ENCODE measurements around the gene APEH.
"Not testable (repeated sequence)": the region's sequence is repeated elsewhere in the genome, so short reads cannot be mapped to it uniquely, and the experiment has no call there.

Gene APEH

DNA sequence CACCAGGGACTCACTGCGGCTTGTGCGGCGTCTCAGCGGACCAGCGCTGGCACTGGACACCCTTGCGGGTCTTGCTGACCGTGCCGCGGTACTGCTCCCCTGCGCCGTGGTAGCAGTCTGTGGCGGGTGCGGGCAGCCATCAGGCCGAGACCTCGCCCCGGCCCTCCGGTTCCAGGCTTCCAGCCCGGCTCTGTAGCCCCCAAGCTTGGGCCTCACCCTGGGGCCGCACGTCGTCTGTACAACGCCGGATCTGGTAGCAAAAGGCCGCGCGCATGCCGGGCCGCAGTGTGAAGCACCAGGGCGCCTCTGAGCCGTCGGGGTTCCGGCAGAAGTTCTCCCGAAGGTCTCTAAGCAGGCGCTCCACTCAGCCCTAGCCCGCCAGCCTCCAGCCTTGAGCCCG, 11.7 kb downstream of the APEH start:
- H3F3A ChIP-seq (ENCODE audit: low read depth); H4K20me1 ChIP-seq (ENCODE audit: insufficient read depth, low read length, poor library complexity, severe bottlenecking); H3K4me3 ChIP-seq (ENCODE audit: low read length, poor library complexity, severe bottlenecking); H3K9ac ChIP-seq (ENCODE audit: low read depth, low read length, poor library complexity, severe bottlenecking); H3K4me1 ChIP-seq (ENCODE audit: insufficient read depth, low read length, poor library complexity, severe bottlenecking); H3K4me2 ChIP-seq (ENCODE audit: low read depth, low read length, poor library complexity, severe bottlenecking); H3K27me3 ChIP-seq (ENCODE audit: insufficient read depth, low read length, poor library complexity, severe bottlenecking); H3K9me2 ChIP-seq (replicated peaks; ENCODE audit: low read depth, low read length); H3K9me3 ChIP-seq (ENCODE audit: insufficient read depth, low read depth, low read length); H2AFZ ChIP-seq (ENCODE audit: low read length): not testable (repeated sequence)
- Histone ChIP-seq H3K36me3 (ENCODE audit: insufficient read depth, low read length) (peaks cover 17% of the 10 kb centered on the region; the same call in 1 of the 2 replicates), H3K79me2 (ENCODE audit: insufficient read depth, low read length) (peaks cover 13% of the 10 kb centered on the region)

DNA sequence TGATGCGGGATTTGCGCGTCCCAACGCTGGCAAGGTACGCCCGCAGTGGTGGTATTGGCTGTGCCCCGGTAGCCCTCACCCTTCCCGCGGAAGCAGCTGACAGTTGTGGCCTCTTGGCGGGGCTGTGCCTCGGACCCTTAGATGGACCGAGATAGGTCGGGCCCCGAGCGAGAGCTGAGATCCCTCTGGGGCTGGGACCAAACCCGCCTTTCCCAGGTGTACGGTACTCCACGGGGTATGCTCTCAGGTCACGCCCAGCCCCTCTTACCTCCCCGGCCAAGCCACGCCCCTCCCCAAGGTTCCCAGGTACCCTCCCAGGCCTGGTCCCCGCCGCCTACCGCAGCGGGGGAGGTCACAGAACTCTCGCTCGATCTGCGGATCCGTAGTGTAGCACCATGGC, 12.2 kb downstream of the APEH start:
- not testable (repeated sequence) for H3K4me3 ChIP-seq (ENCODE audit: low read length, poor library complexity, severe bottlenecking); H3K4me2 ChIP-seq (ENCODE audit: low read depth, low read length, poor library complexity, severe bottlenecking)

DNA sequence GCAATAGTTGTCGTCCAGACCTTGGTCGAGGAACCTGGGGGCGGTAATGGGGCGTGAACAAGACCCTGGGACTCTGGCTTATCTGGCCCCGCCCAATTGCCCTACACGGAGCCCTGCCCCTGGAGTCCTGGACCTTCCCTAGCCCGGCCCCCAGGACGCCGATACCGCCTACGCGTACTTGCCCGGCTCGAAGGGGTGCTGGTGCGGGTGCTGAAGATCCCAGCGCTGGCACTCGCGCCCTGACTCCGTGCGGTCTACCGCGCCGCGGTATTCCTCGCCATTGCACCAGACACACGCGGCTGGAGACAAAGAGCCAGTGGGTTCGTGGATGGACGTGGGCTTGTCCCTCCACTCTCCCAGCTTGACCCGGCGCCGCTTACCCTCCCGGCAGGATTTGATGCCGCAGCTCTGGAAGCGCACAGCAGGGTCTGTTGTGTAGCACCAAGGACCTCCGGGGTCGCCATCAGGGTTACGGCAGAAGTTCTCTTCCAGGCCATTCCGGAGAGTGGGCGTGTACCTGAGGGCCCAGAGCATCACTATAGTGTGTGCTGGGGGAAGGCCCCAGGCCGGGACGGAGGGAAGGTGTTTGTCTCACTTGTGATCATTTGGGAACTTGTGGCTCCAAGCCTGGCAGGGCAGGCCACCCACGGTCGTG, 12.7 kb downstream of the APEH start:
- H3K9me3 ChIP-seq (ENCODE audit: insufficient read depth, low read depth, low read length); H3K27me3 ChIP-seq (ENCODE audit: insufficient read depth, low read length, poor library complexity, severe bottlenecking); H3K9ac ChIP-seq (ENCODE audit: low read depth, low read length, poor library complexity, severe bottlenecking); H3K9me2 ChIP-seq (replicated peaks; ENCODE audit: low read depth, low read length); H3F3A ChIP-seq (ENCODE audit: low read depth); H3K4me3 ChIP-seq (ENCODE audit: low read length, poor library complexity, severe bottlenecking); H3K4me1 ChIP-seq (ENCODE audit: insufficient read depth, low read length, poor library complexity, severe bottlenecking); H3K4me2 ChIP-seq (ENCODE audit: low read depth, low read length, poor library complexity, severe bottlenecking); H4K20me1 ChIP-seq (ENCODE audit: insufficient read depth, low read length, poor library complexity, severe bottlenecking); H2AFZ ChIP-seq (ENCODE audit: low read length): not testable (repeated sequence)
- Histone ChIP-seq H3K79me2 (ENCODE audit: insufficient read depth, low read length) (peaks cover 21% of the 10 kb centered on the region), H3K36me3 (ENCODE audit: insufficient read depth, low read length) (peaks cover 17% of the 10 kb centered on the region; the same call in 1 of the 2 replicates)

More for the DNA sequence above, 12.2 kb downstream of the APEH start:
- Histone ChIP-seq H3K36me3 (ENCODE audit: insufficient read depth, low read length) (peaks cover 17% of the 10 kb centered on the region; the same call in 1 of the 2 replicates), H3K79me2 (ENCODE audit: insufficient read depth, low read length) (peaks cover 18% of the 10 kb centered on the region)
- not testable (repeated sequence) for H3F3A ChIP-seq (ENCODE audit: low read depth); H4K20me1 ChIP-seq (ENCODE audit: insufficient read depth, low read length, poor library complexity, severe bottlenecking); H3K9me2 ChIP-seq (replicated peaks; ENCODE audit: low read depth, low read length); H3K4me1 ChIP-seq (ENCODE audit: insufficient read depth, low read length, poor library complexity, severe bottlenecking); H3K9me3 ChIP-seq (ENCODE audit: insufficient read depth, low read depth, low read length); H2AFZ ChIP-seq (ENCODE audit: low read length); H3K9ac ChIP-seq (ENCODE audit: low read depth, low read length, poor library complexity, severe bottlenecking); H3K27me3 ChIP-seq (ENCODE audit: insufficient read depth, low read length, poor library complexity, severe bottlenecking)

DNA sequence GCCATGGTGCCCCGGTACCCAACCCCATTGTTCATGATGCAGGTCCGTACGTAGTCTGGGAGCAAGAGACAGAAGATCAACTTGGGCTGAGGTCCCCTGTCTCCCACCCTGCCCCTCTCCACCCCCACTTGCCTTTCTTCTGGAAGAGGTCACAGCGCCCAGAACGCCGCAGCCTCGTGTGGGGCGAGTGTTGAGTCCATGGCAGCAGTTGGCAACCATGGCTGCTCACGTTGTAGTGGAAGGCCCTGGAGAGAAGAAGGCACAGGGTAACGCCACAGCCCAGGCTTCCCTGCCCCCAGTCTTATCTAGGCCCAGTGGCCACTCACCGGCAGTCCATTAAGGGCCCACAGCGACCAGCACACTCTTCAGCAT, 13.3 kb downstream of the APEH start:
- not testable (repeated sequence) for H3K9me3 ChIP-seq (ENCODE audit: insufficient read depth, low read depth, low read length); H3K27me3 ChIP-seq (ENCODE audit: insufficient read depth, low read length, poor library complexity, severe bottlenecking); H3K4me2 ChIP-seq (ENCODE audit: low read depth, low read length, poor library complexity, severe bottlenecking); H3K9ac ChIP-seq (ENCODE audit: low read depth, low read length, poor library complexity, severe bottlenecking); H4K20me1 ChIP-seq (ENCODE audit: insufficient read depth, low read length, poor library complexity, severe bottlenecking); H3K4me1 ChIP-seq (ENCODE audit: insufficient read depth, low read length, poor library complexity, severe bottlenecking); H3F3A ChIP-seq (ENCODE audit: low read depth); H3K4me3 ChIP-seq (ENCODE audit: low read length, poor library complexity, severe bottlenecking); H3K9me2 ChIP-seq (replicated peaks; ENCODE audit: low read depth, low read length); H2AFZ ChIP-seq (ENCODE audit: low read length)
- peaks cover 21% of the 10 kb centered on the region for H3K79me2 ChIP-seq (ENCODE audit: insufficient read depth, low read length)
- H3K36me3 ChIP-seq (ENCODE audit: insufficient read depth, low read length) = peaks cover 16% of the 10 kb centered on the region; the same call in 1 of the 2 replicates

DNA sequence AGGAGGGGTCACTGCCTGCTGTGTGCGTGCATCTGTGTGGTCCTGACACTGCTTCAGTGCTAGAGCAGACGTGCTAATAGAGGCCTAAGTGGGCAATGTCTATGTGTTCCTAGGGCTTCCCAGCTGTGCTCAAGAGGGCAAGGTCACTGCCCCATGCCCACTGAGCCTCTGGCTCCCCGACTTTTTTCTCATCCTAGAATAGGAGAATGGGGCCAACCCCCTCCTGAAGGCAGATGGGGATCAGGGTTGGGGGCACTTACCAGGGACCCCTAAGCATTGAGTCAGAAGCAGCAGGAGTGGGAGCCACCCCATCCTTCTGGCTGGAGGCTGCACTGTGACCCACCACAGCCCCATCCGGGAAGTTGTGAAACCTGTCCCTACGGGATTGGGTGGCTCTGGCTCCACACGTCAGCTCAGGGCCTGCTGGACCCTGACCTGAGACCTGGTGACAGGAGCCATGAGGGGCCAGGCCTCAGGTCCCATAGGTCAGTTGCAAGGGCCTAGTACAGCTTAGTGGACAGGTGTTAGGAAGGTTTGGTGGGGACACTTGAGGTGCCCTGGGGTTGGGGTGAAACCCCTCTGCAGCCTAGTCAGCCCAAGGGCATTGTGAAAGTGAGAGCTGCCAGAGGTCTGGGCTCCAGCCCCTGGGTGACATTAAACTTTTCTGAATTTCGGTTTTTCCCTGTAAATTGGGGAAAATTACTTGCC, 14.3 kb downstream of the APEH start:
- H3K4me1 ChIP-seq (ENCODE audit: insufficient read depth, low read length, poor library complexity, severe bottlenecking); H3K9me3 ChIP-seq (ENCODE audit: insufficient read depth, low read depth, low read length); H3K9me2 ChIP-seq (replicated peaks; ENCODE audit: low read depth, low read length); H3F3A ChIP-seq (ENCODE audit: low read depth); H3K27me3 ChIP-seq (ENCODE audit: insufficient read depth, low read length, poor library complexity, severe bottlenecking); H3K36me3 ChIP-seq (ENCODE audit: insufficient read depth, low read length); H4K20me1 ChIP-seq (ENCODE audit: insufficient read depth, low read length, poor library complexity, severe bottlenecking): not testable (repeated sequence)
- H3K79me2 ChIP-seq (ENCODE audit: insufficient read depth, low read length) = peaks cover 21% of the 10 kb centered on the region
- peak overlapping the region; percentile 94 for H3K9ac ChIP-seq (ENCODE audit: low read depth, low read length, poor library complexity, severe bottlenecking)
- peak overlapping the region; percentile 96 for H3K4me3 ChIP-seq (ENCODE audit: low read length, poor library complexity, severe bottlenecking)
- H2AFZ ChIP-seq (ENCODE audit: low read length) = peak overlapping the region; percentile 96
- peak overlapping the region; percentile 97 for H3K4me2 ChIP-seq (ENCODE audit: low read depth, low read length, poor library complexity, severe bottlenecking)
